ENCODE results near the gene PRKD1.

GRCh38 chr14:29757711-29758233 is 169.9 kb downstream of the PRKD1 start:
- TF ChIP-seq POLR2A (IDR thresholded peaks at IDR 0.05) (no peak), CTCF (IDR thresholded peaks at IDR 0.05) (no peak)

Measured in right lobe of liver (tissue), 4 donors.